NCI-H524 (cell line): ENCODE data around the gene LGALS12.
A peak's percentile ranks its signal among the peaks of the same experiment; 100 is the strongest.

Experiments
- DNase-seq, 2 experiments: peaks; one replicate each; lab custom pipeline; 2025; lab: John Stamatoyannopoulos, UW

Gene LGALS12, protein sequence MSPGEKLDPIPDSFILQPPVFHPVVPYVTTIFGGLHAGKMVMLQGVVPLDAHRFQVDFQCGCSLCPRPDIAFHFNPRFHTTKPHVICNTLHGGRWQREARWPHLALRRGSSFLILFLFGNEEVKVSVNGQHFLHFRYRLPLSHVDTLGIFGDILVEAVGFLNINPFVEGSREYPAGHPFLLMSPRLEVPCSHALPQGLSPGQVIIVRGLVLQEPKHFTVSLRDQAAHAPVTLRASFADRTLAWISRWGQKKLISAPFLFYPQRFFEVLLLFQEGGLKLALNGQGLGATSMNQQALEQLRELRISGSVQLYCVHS

DNA sequence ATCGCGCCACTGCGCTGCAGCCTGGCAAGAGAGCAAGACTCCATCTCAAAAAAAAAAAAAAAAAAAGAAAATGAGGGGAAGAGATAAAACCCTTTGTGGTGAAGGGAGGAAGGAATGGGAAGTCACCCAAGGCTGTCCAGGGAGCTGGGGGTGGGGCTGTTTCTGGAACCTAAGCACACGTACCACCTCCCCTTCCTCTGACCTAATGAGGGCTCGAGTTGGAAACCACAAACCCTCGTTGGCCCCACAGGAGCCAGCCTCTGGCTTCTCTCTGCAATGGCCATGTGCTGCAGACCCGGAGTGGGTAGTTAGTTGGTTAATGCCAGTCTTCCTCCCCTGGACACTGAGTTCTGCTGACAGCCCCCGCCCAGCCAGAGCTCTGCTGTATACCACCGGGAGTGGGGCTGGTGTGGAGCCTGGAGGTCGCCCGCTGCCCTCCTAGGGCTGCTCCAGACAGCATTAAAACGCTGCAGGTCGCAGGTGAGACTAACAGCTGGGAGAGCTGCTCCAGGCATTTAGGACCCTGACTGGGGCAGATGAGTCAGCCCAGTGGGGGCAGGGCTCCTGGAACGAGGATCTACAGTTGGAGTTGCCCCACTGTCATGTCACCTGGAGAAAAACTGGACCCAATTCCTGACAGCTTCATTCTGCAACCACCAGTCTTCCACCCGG, at the start of gene LGALS12:
Gene LGALS12, plus strand, starts transcription at position 228 of the 672 bp plus-strand sequence. Its CDS starts 375 bp downstream, at position 603.
- no peak for DNase-seq

- no peak for DNase-seq
Observed at GRCh38 chr11:63459586-63459985, 46.3 kb upstream of the LGALS12 start.

GRCh38 chr11:63462137-63462536, 43.7 kb upstream of the LGALS12 start:
- DNase-seq, result no peak

DNA sequence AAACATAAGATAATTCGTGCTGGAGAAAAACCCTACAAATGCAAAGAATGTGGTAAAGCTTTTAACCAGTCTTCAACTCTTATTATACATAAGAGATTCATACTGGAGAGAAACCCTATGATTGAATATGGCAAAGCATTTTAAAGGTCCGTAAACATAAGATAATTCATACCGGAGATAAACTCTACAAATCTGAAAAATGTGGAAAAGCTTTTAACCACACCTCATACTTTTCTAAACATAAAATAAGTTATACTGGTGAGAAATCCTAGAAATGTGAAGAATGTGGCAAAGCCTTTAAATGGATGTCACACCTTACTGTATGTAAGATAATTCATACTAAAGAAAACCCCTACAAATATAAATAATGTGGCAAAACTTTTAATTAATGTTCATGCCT, 35.6 kb upstream of the LGALS12 start:
- DNase-seq, result no peak

- DNase-seq, result no peak
Observed at GRCh38 chr11:63472372-63472771, 33.5 kb upstream of the LGALS12 start.

- no peak for DNase-seq
Observed at GRCh38 chr11:63476618-63477017, 29.3 kb upstream of the LGALS12 start.

GRCh38 chr11:63478896-63479295, 27.0 kb upstream of the LGALS12 start:
- peak; percentile 17 to 63 for DNase-seq

DNA sequence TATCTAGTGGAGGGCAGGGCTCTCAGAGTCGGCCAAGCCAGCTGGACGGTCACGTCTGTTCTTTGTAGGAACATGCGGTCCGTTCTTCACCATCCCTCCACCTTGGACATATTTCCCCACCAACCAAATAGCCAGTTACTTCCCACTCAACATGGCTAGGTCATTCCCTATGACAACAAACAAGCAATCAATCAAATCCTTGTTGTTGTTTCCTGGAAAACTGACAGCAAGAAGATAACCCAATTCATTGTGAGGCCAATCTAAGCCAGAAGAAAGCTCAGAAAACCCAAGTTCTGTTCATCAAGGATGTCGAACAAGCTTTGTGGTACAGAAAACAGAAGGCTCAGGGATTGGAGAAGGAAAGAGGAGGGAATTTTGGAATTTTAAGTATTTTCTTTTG, 25.8 kb upstream of the LGALS12 start:
- DNase-seq, result no peak

DNA sequence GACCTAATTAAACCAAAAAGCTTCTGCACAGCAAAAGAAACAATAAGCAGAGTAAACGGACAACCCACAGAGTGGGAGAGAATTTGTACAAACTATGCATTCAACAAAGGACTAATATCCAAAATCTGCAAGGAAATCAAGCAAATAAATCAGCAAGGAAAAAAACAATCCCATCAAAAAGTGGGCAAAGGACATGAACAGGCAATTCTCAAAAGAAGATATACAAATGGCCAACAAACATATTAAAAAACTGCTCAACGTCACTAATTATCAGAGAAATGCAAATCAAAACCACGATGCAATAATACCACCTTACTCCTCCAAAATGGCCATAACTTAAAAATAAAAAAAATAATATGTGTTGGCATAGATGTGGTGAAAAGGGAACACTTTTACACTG, 20.1 kb upstream of the LGALS12 start:
- DNase-seq, result no peak

DNA sequence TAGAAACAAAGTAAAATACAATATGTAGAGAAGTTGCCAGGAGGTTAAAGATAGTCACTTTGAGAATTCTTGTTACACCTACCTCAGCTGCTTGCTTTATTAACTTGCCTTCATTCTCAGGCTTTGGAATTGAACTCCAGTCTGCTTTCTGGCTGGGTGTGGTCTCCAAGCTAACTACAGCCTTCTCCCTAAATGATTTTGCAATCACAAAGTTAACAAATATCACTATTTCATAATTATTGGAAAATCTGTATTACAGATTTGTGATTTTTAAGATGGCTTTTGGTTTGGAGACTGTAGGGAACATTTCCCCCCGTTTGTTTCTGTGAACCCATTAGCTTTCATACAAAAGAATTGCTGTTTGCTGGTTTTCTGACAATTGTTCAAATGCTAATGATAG, 17.1 kb upstream of the LGALS12 start:
- no peak for DNase-seq

GRCh38 chr11:63489879-63490278, 16.0 kb upstream of the LGALS12 start:
- peak in 1 of 2 experiments; percentile 40 for DNase-seq

- no peak for DNase-seq
Observed at GRCh38 chr11:63490551-63491239, 15.2 kb upstream of the LGALS12 start, which contains the start of gene PLAAT5. Gene PLAAT5, minus strand, starts transcription at chr11:63491167. Its CDS starts 133 bp downstream, at chr11:63491034.

GRCh38 chr11:63491240-63491587, 14.7 kb upstream of the LGALS12 start:
- no peak for DNase-seq

DNA sequence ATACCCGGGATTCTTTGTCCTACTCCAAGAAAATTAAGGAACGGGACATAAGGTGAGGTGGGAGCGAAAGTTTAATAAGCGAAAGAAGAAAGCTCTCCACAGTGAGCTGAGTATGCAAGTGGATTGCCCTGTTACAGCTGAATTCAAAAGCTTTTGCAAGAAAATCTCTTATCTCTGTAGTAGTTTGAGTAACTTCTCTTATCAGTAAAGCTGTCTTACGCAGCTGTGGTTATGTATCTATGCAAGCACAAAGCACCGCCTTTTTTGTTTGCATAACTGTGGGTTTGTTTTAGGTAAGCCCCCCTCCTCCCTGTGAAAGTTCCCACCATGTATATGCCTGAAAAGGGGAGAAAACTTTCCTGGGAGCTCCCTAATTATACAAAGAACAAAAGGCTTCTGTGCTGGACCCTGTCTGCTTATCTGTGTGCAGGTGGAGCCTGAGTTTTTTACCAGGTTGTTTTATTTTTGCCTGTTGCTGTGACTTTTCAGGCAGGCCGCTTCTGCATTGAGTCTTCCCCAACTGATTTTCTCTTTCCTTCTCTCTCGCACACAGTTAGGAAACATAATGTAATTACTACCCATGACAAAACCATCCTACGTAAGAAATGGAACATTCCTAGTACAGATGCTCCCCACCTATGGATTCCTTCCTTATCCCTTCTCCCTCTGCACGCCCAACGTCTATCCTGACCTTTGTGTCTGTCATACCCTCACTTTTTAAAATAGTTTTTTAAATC, 14.1 kb upstream of the LGALS12 start:
- DNase-seq, result no peak

DNA sequence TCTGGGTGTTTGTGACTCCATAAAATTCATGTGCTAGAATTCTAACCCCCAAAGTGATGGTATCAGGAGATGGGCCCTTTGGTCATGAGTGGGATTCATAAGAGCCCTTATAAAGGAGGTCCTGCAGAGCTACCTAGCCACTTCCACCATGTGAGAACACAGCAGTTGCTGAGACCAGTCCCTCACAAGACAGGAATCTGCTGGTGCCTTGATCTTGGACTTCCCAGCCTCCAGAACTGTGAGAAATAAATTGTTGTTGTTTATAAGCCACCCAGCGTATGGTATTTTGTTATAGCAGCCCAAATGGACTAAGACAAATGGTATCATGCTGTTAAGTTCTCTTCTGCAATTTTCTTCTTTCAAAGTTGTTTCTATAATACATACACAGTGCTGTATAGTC, 13.4 kb upstream of the LGALS12 start:
- no peak for DNase-seq

- no peak for DNase-seq
Observed at GRCh38 chr11:63493127-63493526, 12.8 kb upstream of the LGALS12 start.

GRCh38 chr11:63494975-63495374, 10.9 kb upstream of the LGALS12 start:
- DNase-seq, result no peak

GRCh38 chr11:63499874-63500273, 6.0 kb upstream of the LGALS12 start:
- DNase-seq, result no peak

- no peak for DNase-seq
Observed at GRCh38 chr11:63501236-63501635, 4.6 kb upstream of the LGALS12 start.

GRCh38 chr11:63502252-63502820, 3.5 kb upstream of the LGALS12 start:
- no peak for DNase-seq

DNA sequence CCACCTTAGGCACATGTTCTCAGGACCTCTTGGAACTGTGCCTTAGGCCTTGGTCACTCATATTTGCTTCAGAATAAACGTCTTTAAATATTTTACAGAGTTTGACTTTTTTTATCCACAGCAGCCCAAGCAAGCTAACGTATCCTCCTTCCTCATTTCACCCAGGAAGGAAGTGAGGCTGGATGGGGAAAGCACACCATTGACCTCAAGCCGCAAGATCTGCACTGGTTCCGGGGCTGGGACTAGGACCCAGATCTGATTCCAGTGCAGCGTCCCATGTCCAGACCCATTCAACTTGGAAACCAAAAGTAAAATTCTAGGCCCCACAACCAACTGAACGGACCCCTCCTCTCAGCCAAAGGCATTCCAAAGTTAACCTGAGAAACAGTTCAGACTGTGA, 2.4 kb upstream of the LGALS12 start:
- DNase-seq, result no peak

DNA sequence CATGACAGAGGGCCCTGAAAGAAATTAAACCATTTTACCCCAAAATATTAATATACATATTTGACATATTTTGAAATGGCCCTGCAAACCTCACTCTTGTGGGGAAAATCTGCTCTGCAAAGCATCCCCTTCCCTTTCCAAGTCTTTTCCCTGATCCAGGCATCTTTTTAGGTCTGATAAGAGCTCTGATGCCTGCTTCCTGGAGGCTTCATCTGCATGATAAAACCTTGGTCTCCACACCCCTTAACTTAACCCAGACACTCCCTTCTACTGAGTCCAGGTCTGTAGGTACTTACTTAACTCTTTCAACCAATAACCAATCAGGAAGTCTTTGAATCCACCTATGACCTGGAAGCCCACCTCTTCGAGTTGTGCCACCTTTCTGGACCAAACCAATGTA, 1.8 kb upstream of the LGALS12 start:
- no peak for DNase-seq
